GM15510 (cell line): Measurements from ENCODE around the gene ATP1A2.

Experiments
- POLR2A ChIP-seq: IDR thresholded peaks from 3 replicates; pipeline ENCODE4 v1.6.1; 2011; ENCODE audit warnings: borderline replicate concordance; ENCODE audit not compliant: insufficient read length; ENCODE audit errors: extremely low read depth

ATP1A2 gene

GRCh38 chr1:160139840-160140239 is 24.3 kb downstream of the ATP1A2 start:
- TF ChIP-seq POLR2A, result no peak

DNA sequence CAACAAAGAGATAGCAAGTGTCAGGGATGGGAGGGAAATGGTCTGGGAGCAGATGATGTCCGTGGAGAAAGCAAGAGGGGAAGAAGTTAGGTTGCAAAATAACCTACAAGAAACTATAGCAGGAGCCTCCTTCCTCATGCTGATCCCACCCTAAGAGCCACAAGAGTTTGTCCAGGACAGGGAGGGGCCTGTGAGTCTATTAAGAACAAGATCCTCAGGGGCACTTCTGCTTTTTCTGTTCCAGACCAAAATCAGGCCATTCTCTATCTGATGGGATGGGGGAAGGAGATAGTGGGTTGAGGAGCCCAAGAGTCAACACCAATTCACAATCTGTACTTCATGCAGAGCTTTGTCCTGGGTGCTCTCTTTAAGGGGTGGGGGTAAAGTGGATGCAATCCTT is 28.1 kb downstream of the ATP1A2 start:
- TF ChIP-seq POLR2A, result no peak

GRCh38 chr1:160144921-160145320 is 29.4 kb downstream of the ATP1A2 start:
- TF ChIP-seq POLR2A, result no peak

DNA sequence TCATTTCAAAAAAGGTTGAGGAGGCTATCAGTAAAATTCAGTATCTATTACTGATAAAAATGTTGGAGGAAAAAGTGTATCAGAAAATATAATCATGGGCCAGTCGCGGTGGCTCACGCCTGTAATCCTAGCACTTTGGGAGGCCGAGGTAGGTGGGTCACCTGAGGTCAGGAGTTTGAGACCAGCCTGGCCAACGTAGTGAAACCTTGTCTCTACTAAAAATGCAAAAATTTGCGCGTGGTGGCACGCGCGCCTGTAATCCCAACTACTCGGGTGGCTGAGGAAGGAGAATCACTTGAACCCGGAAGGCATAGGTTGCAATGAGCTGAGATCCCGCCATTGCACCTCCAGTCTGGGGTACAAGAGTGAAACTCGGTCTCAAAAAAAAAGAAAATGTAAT is 30.5 kb downstream of the ATP1A2 start:
- TF ChIP-seq POLR2A, result no peak

- no peak for TF ChIP-seq POLR2A
Observed at GRCh38 chr1:160148121-160148520, 32.6 kb downstream of the ATP1A2 start.

- no peak for TF ChIP-seq POLR2A
Observed at GRCh38 chr1:160149233-160149632, 33.7 kb downstream of the ATP1A2 start.

GRCh38 chr1:160149716-160150115 is 34.2 kb downstream of the ATP1A2 start:
- no peak for TF ChIP-seq POLR2A

GRCh38 chr1:160151303-160151702 is 35.7 kb downstream of the ATP1A2 start, which contains the start of gene ATP1A4:
TSS of gene ATP1A4 (plus strand) at chr1:160151603. CDS start at chr1:160152041, 438 bp downstream.
- no peak for TF ChIP-seq POLR2A

- TF ChIP-seq POLR2A, result no peak
Observed at GRCh38 chr1:160154790-160155189, 39.2 kb downstream of the ATP1A2 start.

DNA sequence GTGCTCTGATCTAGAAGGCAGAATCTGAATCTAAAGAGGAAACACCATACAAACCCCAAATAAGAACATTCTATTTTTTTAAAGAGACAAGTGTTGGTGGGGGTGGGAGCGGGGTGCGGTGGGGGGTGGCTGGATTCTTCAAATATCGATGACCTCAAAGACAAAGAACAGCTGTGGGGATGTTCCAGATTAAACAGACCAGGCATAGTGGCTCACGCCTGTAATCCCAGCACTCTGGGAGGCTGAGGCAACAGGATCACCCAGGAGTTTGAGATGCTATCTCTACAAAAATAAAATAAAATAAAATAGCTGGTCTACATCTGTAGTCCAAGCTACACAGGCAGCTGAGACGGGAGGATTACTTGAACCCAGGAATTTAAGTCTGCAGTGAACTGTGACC is 40.8 kb downstream of the ATP1A2 start:
- TF ChIP-seq POLR2A, result no peak

- TF ChIP-seq POLR2A, result no peak
Observed at GRCh38 chr1:160157174-160157573, 41.6 kb downstream of the ATP1A2 start.

DNA sequence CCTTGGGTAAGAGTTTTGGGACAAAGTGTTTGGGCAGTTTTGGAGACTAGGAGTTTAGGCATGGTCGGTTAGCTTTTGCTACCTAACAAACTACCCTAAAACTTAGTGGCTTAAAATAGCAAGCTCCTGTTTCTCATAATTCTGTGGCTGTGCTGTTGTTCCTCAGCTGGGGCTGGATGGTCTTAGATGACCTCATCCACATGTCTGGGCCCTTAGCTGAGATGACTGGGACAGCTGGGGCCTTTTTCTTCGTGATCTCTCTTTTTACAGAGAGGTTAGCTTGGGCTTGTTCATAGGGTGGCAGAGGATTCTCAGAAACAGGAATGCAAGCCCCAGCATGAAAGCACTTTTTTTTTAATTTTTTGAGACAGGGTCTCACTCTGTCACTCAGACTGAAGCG is 42.5 kb downstream of the ATP1A2 start:
- TF ChIP-seq POLR2A, result no peak

DNA sequence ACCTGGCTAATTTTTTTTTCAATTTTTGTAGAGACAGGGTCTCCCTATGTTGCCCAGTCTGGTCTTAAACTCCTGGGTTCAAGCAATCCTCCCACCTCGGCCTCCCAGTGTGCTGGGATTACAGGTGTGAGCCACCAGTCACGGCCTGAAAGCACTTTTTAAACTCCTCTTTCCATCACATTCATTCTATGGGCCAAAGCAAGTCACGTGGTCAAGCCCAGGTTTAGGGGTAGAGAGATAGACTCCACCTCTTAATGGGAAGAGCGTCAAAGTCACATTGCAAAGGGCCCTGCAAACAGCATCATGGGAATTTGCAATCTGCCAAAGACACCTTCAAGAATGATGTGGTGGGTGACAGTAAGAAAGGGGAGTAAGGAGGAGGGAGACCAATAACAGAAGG is 43.0 kb downstream of the ATP1A2 start:
- TF ChIP-seq POLR2A, result no peak

- TF ChIP-seq POLR2A, result no peak
Observed at GRCh38 chr1:160159846-160160245, 44.3 kb downstream of the ATP1A2 start.

GRCh38 chr1:160161965-160162705 is 46.6 kb downstream of the ATP1A2 start:
- no peak for TF ChIP-seq POLR2A

- TF ChIP-seq POLR2A, result no peak
Observed at GRCh38 chr1:160162931-160163330, 47.4 kb downstream of the ATP1A2 start.
